GM12873 (cell line): ENCODE results near the gene MAP6.

ENCODE experiments used
- CTCF ChIP-seq: IDR thresholded peaks from 2 replicates; pipeline ENCODE4 v1.5.1; 2012; ENCODE audit warnings: low read depth, mild to moderate bottlenecking, moderate library complexity, low read length, control low read depth; ENCODE audit not compliant: insufficient read depth; ENCODE audit errors: missing control alignments

Gene MAP6

GRCh38 chr11:75582506-75582894, 86.3 kb downstream of the MAP6 start:
- no peak for TF ChIP-seq CTCF

GRCh38 chr11:75579841-75580240, 89.0 kb downstream of the MAP6 start:
- TF ChIP-seq CTCF: no peak

GRCh38 chr11:75578977-75579376, 89.9 kb downstream of the MAP6 start:
- TF ChIP-seq CTCF: no peak

GRCh38 chr11:75577207-75577606, 91.6 kb downstream of the MAP6 start:
- peak; percentile 55 for TF ChIP-seq CTCF

GRCh38 chr11:75576499-75576918, 92.3 kb downstream of the MAP6 start:
- no peak for TF ChIP-seq CTCF

GRCh38 chr11:75576017-75576416, 92.8 kb downstream of the MAP6 start:
- TF ChIP-seq CTCF: no peak

- no peak for TF ChIP-seq CTCF
Measured at GRCh38 chr11:75574698-75575602, 93.9 kb downstream of the MAP6 start.
